Astrocyte (in vitro differentiated cells and primary cell): ENCODE results near the gene ADAM23.

Experiments
- CTCF ChIP-seq: IDR thresholded peaks from 2 replicates; pipeline ENCODE4 v1.5.1; 2011; ENCODE audit warnings: low read depth, mild to moderate bottlenecking, inconsistent platforms, low read length, moderate library complexity; ENCODE audit not compliant: insufficient read depth
- EZH2 ChIP-seq: IDR thresholded peaks from 2 replicates; pipeline ENCODE4 v1.6.1; 2012; ENCODE audit warnings: mild to moderate bottlenecking, low read length, inconsistent platforms; ENCODE audit not compliant: insufficient read depth

GRCh38 chr2:206543073-206543472 is 99.7 kb downstream of the ADAM23 start:
- TF ChIP-seq CTCF, result no peak
- TF ChIP-seq EZH2, result no peak
